HG03378 (cell line): ENCODE data around the gene VWC2L.

Experiments
- ATAC-seq: cut with Tn5 transposase; IDR thresholded peaks from one replicate; pipeline ENCODE4 v1.9.1; 2021; ENCODE audit warnings: mild to moderate bottlenecking, moderate library complexity; ENCODE audit not compliant: unreplicated experiment

VWC2L gene

GRCh38 chr2:214465363-214466146, 54.7 kb downstream of the VWC2L start:
- ATAC-seq, result no peak

- ATAC-seq, result no peak
Observed at GRCh38 chr2:214469728-214470127, 58.9 kb downstream of the VWC2L start.

GRCh38 chr2:214471382-214471781, 60.5 kb downstream of the VWC2L start:
- no peak for ATAC-seq

- ATAC-seq, result no peak
Observed at GRCh38 chr2:214471990-214472389, 61.1 kb downstream of the VWC2L start.

- ATAC-seq, result no peak
Observed at GRCh38 chr2:214477305-214477704, 66.5 kb downstream of the VWC2L start.

- ATAC-seq, result no peak
Observed at GRCh38 chr2:214481204-214481603, 70.3 kb downstream of the VWC2L start.

GRCh38 chr2:214482728-214483127, 71.9 kb downstream of the VWC2L start:
- no peak for ATAC-seq

- no peak for ATAC-seq
Observed at GRCh38 chr2:214484239-214484638, 73.4 kb downstream of the VWC2L start.

GRCh38 chr2:214484701-214485100, 73.8 kb downstream of the VWC2L start:
- ATAC-seq, result no peak

- ATAC-seq, result no peak
Observed at GRCh38 chr2:214489181-214489580, 78.3 kb downstream of the VWC2L start.

GRCh38 chr2:214489702-214490101, 78.8 kb downstream of the VWC2L start:
- no peak for ATAC-seq

GRCh38 chr2:214492152-214492551, 81.3 kb downstream of the VWC2L start:
- peak; percentile 58 for ATAC-seq

GRCh38 chr2:214492608-214493007, 81.8 kb downstream of the VWC2L start:
- ATAC-seq, result no peak

GRCh38 chr2:214497489-214497888, 86.6 kb downstream of the VWC2L start:
- ATAC-seq, result no peak

- ATAC-seq, result no peak
Observed at GRCh38 chr2:214503568-214503967, 92.7 kb downstream of the VWC2L start.

- ATAC-seq, result no peak
Observed at GRCh38 chr2:214504599-214505376, 93.9 kb downstream of the VWC2L start.

GRCh38 chr2:214507032-214507431, 96.2 kb downstream of the VWC2L start:
- no peak for ATAC-seq

GRCh38 chr2:214514704-214515103, 103.8 kb downstream of the VWC2L start:
- no peak for ATAC-seq

GRCh38 chr2:214515111-214515510, 104.3 kb downstream of the VWC2L start:
- ATAC-seq, result no peak

- ATAC-seq, result no peak
Observed at GRCh38 chr2:214519258-214519818, 108.5 kb downstream of the VWC2L start.

GRCh38 chr2:214529021-214529420, 118.2 kb downstream of the VWC2L start:
- no peak for ATAC-seq

- no peak for ATAC-seq
Observed at GRCh38 chr2:214529514-214529913, 118.7 kb downstream of the VWC2L start.
